ENCODE data around the gene PCDHGA5.
"Not testable (repeated sequence)": the region's sequence is repeated elsewhere in the genome, so short reads cannot be mapped to it uniquely, and the experiment has no call there.

PCDHGA5 gene

DNA sequence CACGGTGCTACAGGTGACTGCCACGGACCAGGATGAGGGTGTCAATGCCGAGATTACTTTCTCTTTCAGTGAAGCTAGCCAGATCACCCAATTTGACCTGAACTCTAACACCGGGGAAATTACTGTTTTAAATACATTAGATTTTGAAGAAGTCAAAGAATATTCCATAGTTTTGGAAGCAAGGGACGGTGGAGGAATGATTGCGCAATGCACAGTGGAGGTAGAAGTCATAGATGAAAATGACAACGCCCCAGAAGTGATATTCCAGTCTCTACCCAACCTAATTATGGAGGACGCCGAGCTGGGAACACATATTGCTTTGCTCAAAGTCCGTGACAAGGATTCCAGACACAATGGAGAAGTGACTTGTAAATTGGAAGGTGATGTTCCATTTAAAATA is 24.7 kb downstream of the PCDHGA5 start:
- no peak for FAIRE-seq

DNA sequence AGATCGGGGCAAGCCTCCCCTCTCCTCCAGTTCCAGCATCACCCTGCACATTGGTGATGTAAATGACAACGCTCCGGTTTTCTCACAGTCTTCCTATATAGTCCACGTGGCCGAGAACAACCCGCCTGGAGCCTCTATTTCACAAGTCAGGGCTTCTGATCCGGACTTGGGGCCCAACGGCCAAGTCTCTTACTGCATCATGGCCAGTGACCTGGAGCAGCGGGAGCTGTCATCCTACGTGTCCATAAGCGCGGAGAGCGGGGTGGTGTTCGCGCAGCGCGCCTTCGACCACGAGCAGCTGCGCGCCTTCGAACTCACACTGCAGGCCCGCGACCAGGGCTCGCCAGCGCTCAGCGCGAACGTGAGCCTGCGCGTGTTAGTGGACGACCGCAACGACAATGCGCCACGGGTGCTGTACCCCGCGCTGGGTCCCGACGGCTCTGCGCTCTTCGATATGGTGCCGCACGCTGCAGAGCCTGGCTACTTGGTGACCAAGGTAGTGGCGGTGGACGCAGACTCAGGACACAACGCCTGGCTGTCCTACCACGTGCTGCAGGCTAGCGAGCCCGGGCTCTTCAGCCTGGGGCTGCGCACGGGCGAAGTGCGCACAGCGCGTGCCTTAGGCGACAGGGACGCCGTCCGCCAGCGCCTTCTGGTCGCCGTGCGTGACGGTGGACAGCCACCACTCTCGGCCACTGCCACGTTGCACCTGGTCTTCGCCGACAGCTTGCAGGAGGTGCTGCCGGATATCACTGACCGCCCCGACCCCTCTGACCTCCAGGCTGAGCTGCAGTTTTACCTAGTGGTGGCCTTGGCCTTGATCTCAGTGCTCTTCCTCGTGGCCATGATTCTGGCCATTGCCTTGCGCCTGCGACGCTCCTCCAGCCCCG is 25.4 kb downstream of the PCDHGA5 start:
- no peak for FAIRE-seq

DNA sequence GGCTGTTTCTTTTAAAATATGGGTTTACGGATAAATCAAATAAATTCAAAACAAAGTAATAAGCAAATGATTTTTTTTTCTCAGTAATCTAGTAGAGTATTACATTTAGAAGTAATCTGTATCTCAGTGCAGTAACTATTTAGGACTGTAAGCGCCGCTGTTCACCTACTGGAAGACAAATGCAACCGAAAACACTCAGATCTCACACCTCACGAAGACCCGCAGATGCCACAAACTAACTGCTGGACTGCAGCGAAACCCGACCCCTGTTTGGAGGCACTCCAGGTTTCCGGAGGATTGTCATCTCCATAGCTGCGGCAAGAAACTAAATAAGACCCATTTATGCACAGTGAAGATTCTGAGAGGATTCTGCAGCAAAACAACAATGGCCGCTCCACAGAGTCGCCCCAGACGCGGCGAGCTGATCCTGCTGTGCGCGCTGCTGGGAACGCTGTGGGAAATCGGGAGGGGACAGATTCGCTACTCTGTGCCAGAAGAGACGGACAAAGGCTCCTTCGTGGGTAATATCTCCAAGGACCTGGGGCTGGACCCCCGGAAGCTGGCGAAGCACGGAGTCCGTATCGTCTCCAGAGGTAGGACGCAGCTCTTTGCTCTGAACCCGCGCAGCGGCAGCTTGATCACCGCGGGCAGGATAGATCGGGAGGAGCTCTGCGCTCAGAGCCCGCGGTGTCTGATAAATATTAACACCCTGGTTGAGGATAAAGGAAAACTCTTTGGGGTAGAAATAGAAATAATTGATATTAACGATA is 28.7 kb downstream of the PCDHGA5 start, which contains the start of gene PCDHGA8:
TSS of gene PCDHGA8 (plus strand) at position 205 of the 770 bp plus-strand sequence. CDS start at position 386, 181 bp downstream.
- FAIRE-seq: no peak

DNA sequence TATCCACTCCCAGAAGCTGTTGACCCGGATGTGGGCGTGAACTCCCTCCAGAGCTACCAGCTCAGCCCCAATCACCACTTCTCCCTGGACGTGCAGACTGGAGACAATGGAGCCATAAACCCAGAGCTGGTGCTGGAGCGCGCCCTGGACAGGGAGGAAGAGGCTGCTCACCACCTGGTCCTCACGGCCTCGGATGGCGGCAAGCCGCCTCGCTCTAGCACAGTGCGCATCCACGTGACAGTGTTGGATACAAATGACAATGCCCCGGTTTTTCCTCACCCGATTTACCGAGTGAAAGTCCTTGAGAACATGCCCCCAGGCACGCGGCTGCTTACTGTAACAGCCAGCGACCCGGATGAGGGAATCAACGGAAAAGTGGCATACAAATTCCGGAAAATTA is 29.3 kb downstream of the PCDHGA5 start:
- no peak for FAIRE-seq

DNA sequence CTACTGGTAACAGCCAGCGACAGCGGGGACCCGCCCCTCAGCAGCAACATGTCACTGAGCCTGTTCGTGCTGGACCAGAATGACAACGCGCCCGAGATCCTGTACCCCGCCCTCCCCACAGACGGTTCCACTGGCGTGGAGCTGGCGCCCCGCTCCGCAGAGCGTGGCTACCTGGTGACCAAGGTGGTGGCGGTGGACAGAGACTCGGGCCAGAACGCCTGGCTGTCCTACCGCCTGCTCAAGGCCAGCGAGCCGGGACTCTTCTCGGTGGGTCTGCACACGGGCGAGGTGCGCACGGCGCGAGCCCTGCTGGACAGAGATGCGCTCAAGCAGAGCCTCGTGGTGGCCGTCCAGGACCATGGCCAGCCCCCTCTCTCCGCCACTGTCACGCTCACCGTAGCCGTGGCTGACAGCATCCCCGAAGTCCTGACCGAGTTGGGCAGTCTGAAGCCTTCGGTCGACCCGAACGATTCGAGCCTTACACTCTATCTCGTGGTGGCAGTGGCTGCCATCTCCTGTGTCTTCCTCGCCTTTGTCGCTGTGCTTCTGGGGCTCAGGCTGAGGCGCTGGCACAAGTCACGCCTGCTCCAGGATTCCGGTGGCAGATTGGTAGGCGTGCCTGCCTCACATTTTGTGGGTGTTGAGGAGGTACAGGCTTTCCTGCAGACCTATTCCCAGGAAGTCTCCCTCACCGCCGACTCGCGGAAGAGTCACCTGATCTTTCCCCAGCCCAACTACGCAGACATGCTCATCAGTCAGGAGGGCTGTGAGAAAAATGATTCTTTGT is 30.6 kb downstream of the PCDHGA5 start:
- FAIRE-seq: not testable (repeated sequence)

DNA sequence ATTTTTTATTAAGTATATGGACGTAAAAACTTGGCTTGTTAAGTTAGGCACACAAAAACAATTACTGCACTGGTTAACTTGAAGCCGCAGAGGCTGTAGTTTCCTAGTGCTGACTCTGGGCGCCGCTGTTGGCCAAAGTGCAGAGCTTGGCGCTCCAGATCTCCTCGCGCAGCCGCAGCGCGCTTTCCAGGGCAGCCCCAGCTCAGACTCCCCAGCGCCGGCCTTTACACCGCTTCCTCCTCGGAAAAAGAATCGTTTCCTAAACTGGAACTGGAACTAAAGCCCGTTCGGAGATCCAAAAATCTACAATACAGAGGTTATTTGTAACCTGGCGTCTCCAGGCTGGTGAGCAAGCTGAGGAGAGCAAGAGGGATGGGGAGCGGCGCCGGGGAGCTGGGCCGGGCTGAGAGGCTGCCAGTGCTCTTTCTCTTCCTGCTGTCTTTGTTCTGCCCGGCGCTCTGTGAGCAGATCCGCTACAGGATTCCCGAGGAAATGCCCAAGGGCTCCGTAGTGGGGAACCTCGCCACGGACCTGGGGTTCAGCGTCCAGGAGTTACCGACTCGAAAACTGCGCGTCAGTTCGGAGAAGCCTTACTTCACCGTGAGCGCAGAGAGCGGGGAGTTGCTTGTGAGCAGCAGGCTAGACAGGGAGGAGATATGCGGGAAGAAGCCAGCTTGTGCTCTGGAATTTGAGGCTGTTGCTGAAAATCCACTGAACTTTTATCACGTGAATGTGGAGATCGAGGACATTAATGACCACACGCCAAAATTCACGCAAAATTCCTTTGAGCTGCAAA is 34.0 kb downstream of the PCDHGA5 start, which contains the start of gene PCDHGB5:
TSS of gene PCDHGB5 (plus strand) at position 192 of the 796 bp plus-strand sequence. CDS start at position 373, 181 bp downstream.
- not testable (repeated sequence) for FAIRE-seq

DNA sequence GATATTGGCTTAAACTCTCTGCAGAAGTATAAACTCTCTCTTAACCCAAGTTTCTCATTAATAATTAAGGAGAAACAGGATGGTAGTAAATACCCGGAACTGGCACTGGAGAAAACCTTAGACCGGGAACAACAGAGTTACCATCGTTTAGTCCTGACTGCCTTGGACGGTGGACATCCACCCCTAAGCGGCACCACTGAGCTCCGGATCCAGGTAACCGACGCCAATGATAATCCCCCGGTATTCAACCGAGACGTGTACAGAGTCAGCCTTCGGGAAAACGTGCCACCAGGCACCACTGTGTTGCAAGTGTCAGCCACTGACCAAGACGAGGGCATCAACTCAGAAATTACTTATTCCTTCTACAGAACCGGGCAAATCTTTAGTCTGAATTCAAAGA is 34.6 kb downstream of the PCDHGA5 start:
- FAIRE-seq: no peak

DNA sequence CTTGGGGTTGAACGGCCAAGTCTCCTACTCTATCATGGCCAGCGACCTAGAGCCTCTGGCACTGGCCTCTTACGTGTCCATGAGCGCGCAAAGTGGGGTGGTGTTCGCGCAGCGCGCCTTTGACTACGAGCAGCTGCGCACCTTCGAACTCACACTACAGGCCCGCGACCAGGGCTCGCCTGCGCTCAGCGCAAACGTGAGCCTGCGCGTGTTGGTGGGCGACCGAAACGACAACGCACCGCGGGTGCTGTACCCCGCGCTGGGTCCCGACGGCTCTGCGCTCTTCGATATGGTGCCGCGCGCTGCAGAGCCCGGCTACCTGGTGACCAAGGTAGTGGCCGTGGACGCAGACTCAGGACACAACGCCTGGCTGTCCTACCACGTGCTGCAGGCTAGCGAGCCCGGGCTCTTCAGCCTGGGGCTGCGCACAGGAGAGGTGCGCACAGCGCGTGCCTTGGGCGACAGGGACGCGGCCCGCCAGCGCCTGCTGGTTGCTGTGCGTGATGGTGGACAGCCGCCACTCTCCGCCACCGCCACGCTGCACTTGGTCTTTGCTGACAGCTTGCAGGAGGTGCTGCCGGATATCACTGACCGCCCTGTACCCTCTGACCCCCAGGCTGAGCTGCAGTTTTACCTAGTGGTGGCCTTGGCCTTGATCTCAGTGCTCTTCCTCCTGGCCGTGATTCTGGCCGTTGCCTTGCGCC is 35.7 kb downstream of the PCDHGA5 start:
- no peak for FAIRE-seq

DNA sequence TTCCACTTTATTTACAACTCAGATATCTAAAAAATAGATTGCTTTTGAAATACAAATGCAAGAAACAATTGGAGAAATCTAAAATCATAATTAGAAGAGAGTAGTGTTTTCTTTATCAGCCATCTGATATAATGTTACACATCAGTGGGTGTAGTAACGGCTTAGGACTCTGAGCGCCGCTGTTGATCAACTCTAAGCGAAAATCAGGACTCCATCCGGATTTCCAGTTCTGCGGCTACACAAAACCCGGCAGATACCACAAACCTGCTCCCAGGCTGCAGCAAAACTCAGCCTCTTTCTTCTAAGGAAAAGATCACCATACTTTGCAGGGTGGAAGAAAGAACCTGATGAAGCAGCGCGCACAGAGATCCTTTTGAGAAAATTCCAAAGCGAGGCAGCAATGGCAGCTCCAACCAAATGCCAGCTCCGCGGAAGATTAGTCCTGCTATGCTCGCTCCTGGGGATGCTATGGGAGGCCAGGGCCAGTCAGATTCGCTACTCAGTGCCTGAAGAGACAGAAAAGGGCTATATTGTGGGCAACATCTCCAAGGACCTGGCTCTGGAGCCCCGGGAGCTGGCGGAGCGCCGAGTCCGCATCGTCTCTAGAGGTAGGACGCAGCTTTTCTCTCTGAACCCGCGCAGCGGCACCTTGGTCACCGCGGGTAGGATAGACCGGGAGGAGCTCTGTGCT is 38.7 kb downstream of the PCDHGA5 start, which contains the start of gene PCDHGA9:
TSS of gene PCDHGA9 (plus strand) at position 226 of the 691 bp plus-strand sequence. CDS start at position 401, 175 bp downstream.
- FAIRE-seq: no peak

DNA sequence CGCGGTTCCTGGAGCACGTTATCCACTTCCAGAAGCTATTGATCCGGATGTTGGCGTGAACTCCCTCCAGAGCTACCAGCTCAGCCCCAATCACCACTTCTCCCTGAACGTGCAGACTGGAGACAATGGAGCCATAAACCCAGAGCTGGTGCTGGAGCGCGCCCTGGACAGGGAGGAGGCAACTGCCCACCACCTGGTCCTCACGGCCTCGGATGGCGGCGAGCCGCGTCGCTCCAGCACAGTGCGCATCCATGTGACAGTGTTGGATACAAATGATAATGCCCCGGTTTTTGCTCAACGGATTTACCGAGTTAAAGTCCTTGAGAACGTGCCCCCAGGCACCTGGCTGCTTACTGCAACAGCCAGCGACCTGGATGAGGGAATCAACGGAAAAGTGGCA is 39.4 kb downstream of the PCDHGA5 start:
- no peak for FAIRE-seq

DNA sequence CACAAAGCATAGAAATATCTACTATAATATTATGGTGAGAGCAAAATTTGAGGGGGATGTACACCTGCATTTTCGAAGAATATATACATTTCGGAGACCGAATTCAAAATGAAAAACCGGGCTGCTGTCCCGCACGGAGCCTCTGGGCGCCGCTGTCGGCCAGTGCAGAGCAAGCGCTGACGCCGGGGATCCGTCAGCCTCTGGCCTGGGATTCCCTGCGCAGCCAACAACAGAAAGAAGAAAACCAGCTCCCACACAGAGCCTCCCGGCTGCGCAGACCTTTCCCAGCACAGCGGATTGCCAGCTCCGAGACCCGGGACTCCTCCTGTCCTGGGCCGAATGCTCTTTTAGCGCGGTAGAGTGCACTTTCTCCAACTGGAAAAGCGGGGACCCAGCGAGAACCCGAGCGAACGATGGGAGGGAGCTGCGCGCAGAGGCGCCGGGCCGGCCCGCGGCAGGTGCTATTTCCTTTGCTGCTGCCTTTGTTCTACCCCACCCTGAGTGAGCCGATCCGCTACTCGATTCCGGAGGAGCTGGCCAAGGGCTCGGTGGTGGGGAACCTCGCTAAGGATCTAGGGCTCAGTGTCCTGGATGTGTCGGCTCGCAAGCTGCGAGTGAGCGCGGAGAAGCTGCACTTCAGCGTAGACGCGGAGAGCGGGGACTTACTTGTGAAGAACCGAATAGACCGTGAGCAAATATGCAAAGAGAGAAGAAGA is 44.0 kb downstream of the PCDHGA5 start, which contains the start of gene PCDHGB6:
TSS of gene PCDHGB6 (plus strand) at position 232 of the 716 bp plus-strand sequence. CDS start at position 414, 182 bp downstream.
- not testable (repeated sequence) for FAIRE-seq

DNA sequence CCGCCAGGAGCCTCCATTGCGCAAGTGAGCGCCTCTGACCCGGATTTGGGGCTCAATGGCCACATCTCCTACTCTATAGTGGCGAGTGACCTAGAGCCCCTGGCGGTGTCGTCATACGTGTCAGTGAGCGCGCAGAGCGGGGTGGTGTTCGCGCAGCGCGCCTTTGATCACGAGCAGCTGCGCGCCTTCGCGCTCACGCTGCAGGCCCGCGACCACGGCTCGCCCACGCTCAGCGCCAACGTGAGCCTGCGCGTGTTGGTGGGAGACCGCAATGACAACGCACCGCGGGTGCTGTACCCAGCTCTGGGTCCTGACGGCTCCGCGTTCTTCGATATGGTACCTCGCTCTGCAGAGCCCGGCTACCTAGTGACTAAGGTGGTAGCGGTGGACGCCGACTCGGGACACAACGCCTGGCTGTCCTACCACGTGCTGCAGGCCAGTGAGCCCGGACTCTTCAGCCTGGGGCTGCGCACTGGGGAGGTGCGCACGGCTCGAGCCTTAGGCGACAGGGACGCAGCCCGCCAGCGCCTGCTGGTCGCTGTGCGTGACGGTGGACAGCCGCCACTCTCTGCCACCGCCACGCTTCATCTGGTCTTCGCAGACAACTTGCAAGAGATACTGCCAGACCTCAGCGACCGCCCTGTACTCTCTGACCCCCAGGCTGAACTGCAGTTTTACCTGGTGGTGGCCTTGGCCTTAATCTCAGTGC is 45.8 kb downstream of the PCDHGA5 start:
- FAIRE-seq: no peak

DNA sequence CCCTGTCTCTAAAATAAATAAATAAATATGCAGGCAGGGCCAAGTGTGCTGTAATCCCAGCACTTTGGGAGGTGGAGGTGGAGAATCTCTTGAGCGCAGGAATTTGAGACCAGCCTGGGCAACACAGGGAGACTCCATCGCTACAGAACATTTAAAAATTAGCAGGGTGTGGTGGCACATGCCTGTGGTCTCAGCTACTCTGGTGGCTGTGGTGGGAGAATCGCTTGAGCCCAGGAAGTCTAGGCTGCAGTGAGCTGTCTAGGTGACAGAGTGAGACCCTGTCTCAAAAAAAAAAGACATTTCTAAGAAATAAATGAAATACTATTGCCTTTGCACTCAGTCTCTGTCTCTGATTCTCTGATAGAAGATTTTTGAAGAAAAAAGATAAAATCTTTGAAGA is 47.6 kb downstream of the PCDHGA5 start:
- FAIRE-seq: no peak

DNA sequence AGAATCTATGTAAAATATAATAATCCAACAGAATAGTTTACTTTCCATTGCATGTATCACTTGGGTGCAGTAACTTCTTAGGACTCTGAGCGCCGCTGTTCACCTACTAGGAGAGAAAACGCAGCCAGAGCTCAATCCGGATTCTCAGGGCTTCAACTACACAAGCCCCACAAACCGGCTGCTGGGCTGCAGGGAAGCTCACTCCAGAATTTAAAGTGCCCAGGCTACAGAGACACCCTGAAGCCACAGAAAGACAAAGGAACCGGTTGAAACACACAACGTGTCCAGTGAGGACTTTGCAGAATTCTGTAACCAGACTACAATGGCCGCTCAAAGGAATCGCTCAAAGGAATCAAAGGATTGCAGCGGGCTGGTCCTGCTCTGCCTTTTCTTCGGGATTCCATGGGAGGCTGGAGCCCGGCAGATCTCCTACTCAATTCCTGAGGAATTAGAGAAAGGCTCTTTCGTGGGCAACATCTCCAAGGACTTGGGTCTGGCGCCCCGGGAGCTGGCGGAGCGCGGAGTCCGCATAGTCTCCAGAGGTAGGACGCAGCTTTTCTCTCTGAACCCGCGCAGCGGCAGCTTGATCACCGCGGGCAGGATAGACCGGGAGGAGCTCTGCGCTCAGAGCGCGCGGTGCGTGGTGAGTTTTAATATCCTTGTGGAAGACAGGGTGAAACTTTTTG is 49.0 kb downstream of the PCDHGA5 start, which contains the start of gene PCDHGA10:
TSS of gene PCDHGA10 (plus strand) at position 134 of the 686 bp plus-strand sequence. CDS start at position 323, 189 bp downstream.
- FAIRE-seq: no peak

DNA sequence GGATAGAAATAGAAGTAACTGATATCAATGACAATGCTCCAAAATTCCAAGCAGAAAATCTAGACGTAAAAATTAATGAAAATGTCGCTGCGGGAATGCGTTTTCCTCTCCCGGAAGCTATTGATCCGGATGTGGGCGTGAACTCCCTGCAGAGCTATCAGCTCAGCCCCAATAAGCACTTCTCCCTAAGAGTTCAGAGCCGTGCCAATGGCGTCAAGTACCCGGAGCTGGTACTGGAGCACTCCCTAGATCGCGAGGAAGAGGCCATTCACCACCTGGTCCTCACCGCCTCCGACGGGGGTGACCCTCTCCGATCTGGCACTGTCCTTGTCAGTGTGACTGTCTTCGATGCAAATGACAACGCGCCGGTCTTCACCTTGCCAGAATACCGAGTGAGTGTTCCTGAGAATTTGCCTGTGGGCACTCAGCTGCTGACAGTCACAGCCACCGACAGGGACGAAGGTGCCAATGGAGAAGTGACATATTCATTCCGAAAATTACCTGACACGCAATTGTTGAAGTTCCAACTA is 49.6 kb downstream of the PCDHGA5 start:
- FAIRE-seq: no peak

DNA sequence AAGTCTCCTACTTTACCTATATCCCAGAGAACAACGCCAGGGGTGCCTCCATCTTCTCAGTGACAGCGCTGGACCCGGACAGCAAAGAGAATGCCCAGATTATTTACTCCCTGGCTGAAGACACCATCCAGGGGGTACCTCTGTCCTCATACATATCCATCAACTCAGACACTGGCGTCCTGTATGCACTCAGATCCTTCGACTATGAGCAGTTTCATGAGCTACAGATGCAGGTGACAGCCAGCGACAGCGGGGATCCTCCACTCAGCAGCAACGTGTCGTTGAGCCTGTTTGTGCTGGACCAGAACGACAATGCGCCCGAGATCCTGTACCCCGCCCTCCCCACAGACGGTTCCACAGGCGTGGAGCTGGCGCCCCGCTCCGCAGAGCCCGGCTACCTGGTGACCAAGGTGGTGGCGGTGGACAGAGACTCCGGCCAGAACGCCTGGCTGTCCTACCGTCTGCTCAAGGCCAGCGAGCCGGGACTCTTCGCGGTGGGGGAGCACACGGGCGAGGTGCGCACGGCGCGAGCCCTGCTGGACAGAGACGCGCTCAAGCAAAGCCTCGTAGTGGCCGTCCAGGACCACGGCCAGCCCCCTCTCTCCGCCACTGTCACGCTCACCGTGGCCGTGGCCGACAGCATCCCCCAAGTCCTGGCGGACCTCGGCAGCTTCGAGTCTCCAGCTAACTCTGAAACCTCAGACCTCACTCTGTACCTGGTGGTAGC is 50.7 kb downstream of the PCDHGA5 start:
- not testable (repeated sequence) for FAIRE-seq

DNA sequence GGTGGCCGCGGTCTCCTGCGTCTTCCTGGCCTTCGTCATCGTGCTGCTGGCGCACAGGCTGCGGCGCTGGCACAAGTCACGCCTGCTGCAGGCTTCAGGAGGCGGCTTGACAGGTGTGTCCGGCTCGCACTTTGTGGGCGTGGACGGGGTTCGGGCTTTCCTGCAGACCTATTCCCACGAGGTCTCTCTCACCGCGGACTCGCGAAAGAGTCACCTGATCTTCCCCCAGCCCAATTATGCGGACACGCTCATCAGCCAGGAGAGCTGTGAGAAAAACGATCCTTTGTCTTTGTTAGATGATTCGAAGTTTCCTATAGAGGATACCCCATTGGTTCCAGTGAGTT is 51.3 kb downstream of the PCDHGA5 start:
- FAIRE-seq: not testable (repeated sequence)

Data from endometrium (tissue), 2 donors.